Brain microvascular endothelial cell (primary cell): Measurements from ENCODE around the gene TEX2.
"Not testable (repeated sequence)": the region's sequence is repeated elsewhere in the genome, so short reads cannot be mapped to it uniquely, and the experiment has no call there.

Source experiments
- DNase-seq: peaks from one replicate; pipeline ENCODE4 v3.0.0-alpha.2; 2020
- H3K27ac ChIP-seq: fragments of 250-450 bp; sonication (Bioruptor Pico); 2 replicates; pipeline ENCODE4 v1.5.1; 2020; ENCODE audit warnings: mild to moderate bottlenecking, moderate library complexity
- H3K27me3 ChIP-seq: fragments of 250-450 bp; sonication (Bioruptor Pico); replicated peaks from 2 replicates; pipeline ENCODE4 v1.5.1; 2020; ENCODE audit warnings: mild to moderate bottlenecking
- H3K36me3 ChIP-seq: fragments of 250-450 bp; sonication (Bioruptor Pico); replicated peaks from 2 replicates; pipeline ENCODE4 v1.5.1; 2020; ENCODE audit warnings: mild to moderate bottlenecking
- H3K4me3 ChIP-seq: 2 replicates; pipeline ENCODE4 v1.5.1; 2011; ENCODE audit warnings: low read depth, mild to moderate bottlenecking, control low read depth, low read length, moderate library complexity
- in situ Hi-C: cut with HindIII; loops from 2 replicates; pipeline ENCODE4 v1.10.0; 2017; ENCODE audit warnings: low sequenced_read_pairs, low pct_ligation_motif_present
- TF ChIP-seq, protein P1 (sequence below): IDR thresholded peaks from 2 replicates; pipeline ENCODE4 v1.5.1; 2011; ENCODE audit warnings: low read depth, mild to moderate bottlenecking, moderate library complexity, low read length, control low read depth, inconsistent platforms; ENCODE audit errors: missing control alignments

The TEX2 gene

DNA sequence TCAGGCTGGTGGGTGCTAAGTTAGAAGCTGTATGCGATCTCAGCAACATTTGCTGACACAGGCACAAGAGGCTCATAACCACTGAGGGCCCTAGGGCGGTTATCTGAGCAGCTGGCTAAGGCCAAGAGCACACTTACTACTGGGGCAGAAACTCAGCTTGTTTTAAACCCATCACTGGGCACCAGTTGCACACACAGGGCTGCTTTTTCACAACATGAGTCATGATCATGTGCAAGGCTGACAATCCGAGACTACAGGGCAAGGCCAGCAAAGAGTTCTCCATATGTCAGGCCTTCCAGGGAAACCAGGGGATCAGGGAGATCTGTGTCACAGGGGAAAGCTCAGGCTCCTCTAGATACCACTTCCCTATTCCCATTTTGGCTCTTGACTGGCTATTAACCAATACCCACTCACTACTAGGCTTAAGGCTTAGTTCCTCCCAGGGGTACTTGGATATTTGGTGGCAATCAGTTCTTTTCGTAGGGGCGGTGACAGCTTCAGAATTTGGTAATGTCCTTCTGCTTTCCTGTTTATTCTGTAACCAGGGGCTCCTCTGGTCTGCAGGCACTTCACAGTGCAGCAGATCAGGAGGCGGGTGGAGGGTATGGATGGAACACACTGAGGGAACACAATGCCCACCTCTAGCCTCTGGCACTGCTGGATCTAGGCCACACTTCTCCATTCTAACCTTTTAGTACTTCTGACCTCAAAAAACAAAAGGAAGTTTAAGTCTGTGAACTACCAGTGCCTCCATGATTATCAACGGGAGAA lies 88.2 kb downstream of the TEX2 start:
- H3K27ac ChIP-seq = no peak overlapping the region
- in situ Hi-C loops = no loop called here
- H3K36me3 ChIP-seq = no peaks in the 10 kb centered on the region
- H3K4me3 ChIP-seq = no peak overlapping the region
- TF ChIP-seq, protein P1, sequence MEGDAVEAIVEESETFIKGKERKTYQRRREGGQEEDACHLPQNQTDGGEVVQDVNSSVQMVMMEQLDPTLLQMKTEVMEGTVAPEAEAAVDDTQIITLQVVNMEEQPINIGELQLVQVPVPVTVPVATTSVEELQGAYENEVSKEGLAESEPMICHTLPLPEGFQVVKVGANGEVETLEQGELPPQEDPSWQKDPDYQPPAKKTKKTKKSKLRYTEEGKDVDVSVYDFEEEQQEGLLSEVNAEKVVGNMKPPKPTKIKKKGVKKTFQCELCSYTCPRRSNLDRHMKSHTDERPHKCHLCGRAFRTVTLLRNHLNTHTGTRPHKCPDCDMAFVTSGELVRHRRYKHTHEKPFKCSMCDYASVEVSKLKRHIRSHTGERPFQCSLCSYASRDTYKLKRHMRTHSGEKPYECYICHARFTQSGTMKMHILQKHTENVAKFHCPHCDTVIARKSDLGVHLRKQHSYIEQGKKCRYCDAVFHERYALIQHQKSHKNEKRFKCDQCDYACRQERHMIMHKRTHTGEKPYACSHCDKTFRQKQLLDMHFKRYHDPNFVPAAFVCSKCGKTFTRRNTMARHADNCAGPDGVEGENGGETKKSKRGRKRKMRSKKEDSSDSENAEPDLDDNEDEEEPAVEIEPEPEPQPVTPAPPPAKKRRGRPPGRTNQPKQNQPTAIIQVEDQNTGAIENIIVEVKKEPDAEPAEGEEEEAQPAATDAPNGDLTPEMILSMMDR = no peak
- peak; percentile 22 for DNase-seq
- no peaks in the 10 kb centered on the region for H3K27me3 ChIP-seq

DNA sequence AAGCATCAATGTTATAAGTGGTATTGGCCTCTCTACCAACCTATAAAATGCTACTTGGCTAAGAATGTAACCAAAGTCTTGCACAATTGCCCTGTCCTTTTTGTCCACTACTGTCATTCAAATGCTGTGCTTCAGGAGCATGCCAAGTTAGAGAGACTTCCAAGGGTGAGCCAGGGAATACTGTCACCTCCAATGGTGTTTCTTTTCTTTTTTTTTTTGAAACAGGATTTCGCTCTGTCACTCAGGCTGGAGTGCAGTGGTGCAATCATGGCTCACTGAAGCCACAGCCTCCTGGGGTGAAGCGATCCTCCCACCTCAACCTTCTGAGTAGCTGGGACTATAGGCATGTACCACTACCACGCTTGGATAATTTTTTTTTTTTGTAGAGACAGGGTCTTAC lies 89.4 kb downstream of the TEX2 start:
- in situ Hi-C loops = no loop called here
- H3K27ac ChIP-seq = no peak overlapping the region

DNA sequence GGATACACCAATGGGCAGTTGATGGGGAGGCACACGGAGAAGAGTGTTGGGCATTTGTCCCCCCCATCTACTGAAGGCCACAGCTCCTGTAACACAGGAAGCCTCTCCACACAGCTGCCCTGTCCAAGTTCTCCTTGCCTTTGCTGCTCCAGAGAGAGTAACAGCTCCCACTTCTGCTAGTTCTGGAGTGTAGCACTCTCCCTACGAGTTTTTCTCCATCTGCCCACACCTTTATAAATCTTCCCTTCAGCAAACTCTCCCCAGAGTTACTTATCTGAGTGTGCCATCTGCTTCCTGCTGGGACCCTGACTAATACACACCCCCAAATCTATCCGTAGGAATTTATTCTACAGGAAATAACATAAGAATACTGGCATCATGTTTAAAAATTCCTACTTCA lies 90.5 kb downstream of the TEX2 start:
- no peak for DNase-seq
- in situ Hi-C loops = no loop called here
- H3K27ac ChIP-seq = no peak overlapping the region
- TF ChIP-seq, protein P1 = no peak
- no peaks in the 10 kb centered on the region for H3K36me3 ChIP-seq
- H3K27me3 ChIP-seq = no peaks in the 10 kb centered on the region
- no peak overlapping the region for H3K4me3 ChIP-seq

More for the DNA sequence above, 89.4 kb downstream of the TEX2 start:
- H3K36me3 ChIP-seq = no peaks in the 10 kb centered on the region
- DNase-seq = no peak
- H3K27me3 ChIP-seq = no peaks in the 10 kb centered on the region
- H3K4me3 ChIP-seq = no peak overlapping the region
- TF ChIP-seq, protein P1 = no peak

DNA sequence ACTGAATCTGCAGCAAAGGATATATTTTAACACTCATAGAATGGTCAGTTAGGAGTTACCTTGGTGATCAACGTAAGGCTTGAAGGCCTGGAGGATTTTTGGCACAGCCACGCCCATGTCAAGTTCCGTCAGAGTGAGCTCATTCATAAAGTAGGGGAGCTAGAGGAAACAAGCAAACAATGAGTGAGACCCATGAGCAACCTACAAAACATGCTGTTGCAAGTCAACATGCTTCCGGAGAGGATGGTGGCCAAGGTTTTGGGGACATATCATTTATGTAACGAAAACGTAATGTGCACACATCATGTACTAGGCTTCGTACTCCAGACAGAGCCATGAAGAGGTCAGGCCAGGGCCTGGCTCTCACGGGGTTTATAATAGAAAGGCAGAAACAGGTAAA lies 92.0 kb downstream of the TEX2 start:
- Histone ChIP-seq H3K36me3 (no peaks in the 10 kb centered on the region), H3K27ac (no peak overlapping the region), H3K27me3 (no peaks in the 10 kb centered on the region), H3K4me3 (no peak overlapping the region)
- in situ Hi-C loops = no loop called here
- TF ChIP-seq, protein P1 = no peak
- DNase-seq = no peak

DNA sequence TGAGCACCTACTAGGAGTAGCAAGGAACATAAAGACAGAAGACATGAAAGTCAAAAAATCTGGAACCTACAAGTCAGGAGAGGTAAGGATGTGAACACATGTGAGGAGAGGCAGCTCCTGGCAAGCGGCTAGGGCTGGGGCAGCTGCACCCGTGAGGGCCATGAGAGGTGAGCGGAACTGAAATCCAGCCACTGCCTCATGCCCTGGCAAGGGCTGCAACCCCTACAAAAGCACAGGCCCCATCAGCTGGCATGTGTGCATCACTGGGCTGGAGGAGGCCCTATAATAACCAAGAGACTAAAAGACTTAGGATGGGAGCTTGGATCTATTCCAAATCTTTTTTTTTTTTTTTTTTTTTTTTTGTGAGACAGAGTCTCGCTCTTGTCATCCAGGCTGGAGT lies 92.8 kb downstream of the TEX2 start:
- no peak overlapping the region for H3K27ac ChIP-seq
- H3K36me3 ChIP-seq = no peaks in the 10 kb centered on the region
- in situ Hi-C loops = no loop called here
- H3K4me3 ChIP-seq = no peak overlapping the region
- no peaks in the 10 kb centered on the region for H3K27me3 ChIP-seq
- TF ChIP-seq, protein P1 = no peak
- no peak for DNase-seq

DNA sequence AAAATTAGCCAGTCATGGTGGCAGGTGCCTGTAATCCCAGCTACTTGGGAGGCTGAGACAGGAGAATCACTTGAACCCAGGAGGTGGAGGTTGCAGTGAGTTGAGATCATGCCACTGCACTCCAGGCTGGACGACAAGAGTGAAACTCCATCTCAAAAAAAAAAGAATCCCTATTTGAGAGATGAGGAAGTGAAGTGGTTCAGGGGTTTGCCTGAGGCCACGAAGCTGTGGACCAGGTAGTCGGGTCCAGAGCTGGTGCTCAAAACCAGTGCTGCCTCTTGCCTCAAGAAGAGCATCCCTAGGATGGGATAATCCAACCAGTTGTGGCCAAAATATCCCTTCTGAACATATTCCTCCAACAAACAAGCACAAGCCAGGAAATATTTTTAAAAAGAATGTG lies 95.4 kb downstream of the TEX2 start:
- in situ Hi-C loops, H3K36me3 ChIP-seq, H3K27ac ChIP-seq, H3K27me3 ChIP-seq, DNase-seq, H3K4me3 ChIP-seq: not testable (repeated sequence)
